Measurements from ENCODE around the gene SLC37A1.

SLC37A1 gene

DNA sequence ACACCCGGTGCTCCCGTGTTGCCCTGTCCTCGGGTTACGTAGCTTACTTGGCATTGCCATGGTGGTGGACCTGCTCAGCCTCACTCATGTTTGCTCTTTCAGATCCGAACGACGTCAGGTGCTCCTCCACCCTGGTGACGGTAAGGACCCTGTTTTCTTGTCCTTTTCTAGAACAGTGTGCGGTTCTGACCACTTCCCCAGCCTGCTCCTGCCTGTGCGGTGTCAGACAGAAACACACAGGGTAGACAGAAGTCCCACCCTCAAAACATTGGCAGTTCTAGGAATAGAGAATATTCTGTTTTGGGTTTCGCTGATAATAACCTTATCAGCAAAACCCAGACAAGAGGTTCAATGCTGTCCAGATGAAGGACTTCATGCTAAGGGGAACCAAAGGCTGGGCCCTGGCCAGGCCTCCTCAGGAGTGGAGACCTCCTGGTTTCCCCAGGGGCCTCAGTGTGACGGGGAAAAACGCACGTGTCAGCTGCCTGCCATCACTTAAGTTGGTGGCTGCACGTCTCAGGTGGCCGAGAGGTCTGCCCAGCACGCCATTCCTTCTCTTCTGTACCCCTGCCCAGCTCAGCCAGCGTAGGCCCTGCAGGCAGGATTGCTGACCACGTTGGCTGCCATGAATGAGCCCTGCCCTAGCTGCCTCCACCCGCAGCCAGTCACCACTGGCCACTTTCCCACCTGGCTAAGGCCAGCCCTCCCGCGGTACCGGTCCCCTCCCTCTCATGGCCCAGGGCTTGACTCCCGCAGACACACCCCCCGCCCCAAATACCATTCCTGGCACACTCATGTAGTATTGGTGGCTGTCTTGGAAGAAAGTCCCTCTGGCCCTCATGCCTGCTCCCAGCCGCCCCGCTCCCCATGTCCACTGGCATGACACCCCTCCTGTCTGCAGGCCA is 33.6 kb downstream of the SLC37A1 start:
- no peak for FAIRE-seq

DNA sequence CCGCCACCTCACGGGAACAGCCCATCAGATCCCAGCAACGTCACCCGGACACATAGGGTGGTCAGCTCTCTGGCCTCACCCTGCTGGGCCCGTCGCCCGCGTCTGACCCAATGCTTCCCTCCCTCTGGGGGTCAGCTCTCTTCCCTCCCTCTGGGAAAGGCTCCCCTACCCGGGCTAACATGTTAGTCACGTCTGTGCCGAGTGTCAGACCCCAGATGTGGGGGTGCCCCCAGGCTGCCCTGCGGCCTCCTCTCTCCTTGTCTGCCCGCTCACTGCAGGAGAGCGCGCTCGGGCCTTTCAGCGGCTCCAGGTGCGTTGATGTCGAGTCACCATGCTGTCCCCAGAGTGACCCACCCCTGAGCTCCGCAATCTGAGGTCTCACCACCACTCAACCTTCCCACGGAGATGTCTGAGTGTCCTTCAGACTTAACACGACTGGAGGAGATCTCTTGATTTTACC is 34.3 kb downstream of the SLC37A1 start:
- no peak for FAIRE-seq

DNA sequence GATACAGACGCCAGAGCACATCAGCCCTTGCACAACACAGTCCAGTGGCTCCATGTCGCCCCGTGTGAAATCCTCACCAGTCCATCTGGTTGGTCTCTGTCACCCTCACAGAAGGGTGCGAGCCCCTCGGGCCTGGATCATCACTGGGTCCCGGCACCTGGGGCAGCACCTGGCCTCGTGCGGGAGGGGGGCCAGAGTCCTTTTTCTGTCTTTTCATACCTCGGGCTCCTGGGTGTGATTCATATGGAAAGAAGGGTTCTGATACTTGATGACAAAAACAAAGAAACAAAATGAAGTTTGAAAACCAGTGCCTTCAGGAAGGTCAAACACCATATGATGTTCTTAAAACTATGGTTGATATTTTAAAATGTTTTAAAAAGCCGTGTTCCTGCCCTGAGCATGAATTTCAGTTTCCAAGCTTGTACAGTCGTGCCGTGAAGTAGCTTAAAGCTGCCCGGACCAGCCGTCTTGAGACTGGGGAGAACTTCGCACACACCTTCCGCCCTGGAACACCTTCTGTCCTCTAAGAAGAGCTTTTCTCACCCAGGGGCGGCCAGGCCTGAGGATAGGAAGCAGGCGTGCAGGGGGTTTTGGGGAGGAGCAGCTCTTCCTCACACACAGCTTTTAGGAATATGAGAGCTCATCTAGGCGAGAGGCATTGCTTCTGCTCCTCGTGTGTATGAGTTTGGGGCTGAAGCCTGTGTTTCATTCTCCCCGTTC is 35.2 kb downstream of the SLC37A1 start:
- FAIRE-seq: no peak

DNA sequence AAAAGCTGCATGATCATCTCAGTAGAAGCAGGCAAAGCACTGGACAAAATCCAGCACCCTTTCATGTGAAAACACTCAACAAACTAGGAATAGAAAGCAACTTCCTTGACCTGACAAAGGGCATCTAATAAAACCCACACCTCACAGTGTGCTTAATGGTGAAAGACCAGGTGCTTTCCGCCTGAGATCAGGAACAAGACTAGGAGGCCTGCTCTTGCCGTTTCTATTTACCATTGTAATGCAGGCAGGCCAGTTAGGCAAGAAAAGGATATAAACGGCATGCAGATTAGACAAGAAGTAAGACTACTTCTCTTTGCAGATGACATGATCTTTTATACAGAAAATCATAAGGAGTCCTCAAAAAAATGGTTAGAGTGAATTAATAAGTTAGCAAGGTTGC is 37.2 kb downstream of the SLC37A1 start:
- no peak for FAIRE-seq

DNA sequence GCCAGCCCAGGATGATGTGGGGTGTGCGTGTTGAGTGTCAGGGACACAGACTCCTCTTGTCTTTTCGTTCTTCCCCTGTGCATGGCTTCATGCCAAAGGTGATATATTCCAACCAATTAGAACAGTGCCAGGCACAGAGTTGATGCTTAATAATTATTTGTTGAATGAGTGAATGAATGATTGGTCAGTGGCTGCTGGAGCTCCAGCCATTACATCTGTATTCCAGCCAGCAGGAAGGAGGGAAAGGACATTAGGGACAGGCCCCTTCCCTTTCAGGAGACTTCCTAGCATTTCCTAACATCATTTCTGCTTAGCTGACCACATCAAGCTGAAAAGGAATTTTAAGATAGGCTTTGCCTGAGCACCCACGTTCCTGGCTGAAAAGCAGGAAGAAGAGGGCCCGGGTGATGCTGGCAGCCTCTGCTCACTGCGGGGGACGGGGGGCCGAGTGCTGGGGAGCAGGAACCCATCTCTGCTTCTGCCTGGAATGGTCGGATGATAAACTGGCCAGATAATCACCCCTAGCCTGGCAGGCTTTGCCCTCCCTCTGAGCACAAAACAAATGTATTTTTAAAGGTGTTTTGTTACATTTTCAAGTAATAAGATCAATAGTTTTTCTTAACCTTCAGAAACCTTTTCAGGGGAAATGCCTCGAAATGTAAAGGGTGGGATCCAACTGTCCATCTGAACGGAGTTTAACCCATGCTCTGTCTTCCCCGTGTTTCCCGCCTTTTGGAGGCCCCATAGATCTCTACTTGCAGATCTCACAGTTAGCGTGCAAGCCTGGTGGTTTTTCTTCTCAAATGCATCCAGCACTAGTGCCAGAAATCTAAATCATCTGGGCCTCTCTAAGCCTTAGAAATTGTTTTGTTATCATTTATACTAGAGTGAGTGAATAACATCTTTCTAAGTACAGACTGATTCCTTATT is 39.0 kb downstream of the SLC37A1 start:
- FAIRE-seq: no peak

DNA sequence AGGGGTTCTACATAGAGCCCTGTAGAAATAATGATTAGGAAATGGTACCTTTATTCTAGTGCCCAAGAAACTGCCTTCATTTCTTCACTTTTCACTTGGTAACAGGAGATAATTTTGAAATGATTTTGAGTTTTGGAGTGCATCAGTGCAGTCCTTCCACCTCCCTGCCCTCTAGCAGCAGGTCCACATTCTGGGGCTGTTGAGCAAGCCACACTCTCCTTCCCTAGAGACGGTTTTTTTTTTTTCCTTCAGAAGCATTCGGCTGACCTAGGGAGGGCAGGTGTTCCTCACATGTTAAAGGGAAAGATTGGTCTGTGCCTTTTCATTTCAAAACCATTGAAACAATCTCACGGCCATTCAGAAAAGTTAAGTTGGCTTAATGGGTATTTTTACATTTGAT is 39.8 kb downstream of the SLC37A1 start:
- no peak for FAIRE-seq

DNA sequence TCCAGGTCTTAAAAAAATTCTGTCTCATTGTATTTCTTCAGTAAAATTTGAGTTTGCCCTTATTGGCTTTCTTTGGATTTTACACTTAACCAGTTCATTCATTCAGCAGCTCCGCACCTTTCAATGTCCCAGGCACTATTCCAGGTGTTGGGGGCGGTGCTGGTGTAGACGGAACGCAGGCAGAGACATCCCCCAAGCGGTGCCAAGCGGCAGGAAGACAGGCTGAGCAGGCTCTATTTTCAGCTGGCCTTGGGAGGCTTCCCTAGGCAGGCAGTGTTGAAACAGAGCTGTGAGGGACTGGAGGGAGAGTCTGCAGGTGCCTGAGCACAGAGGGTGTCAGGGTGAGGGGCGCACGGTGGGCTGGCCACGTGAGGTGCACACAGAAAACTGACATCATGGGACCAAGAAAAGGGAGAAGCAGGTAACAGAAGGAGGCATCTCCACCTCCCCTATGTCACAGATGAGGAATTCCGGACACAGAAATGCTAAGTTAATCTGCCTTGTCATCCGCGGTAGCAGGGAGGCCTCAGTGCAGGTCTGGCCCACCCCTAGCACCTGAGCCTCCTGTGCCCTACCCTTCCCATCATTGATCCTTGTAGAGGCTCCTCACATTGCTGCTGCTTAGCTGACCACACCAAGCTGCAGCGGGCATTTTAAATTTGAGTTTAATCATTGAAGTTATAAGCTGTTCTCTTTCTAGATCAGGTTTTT is 40.8 kb downstream of the SLC37A1 start:
- no peak for FAIRE-seq

DNA sequence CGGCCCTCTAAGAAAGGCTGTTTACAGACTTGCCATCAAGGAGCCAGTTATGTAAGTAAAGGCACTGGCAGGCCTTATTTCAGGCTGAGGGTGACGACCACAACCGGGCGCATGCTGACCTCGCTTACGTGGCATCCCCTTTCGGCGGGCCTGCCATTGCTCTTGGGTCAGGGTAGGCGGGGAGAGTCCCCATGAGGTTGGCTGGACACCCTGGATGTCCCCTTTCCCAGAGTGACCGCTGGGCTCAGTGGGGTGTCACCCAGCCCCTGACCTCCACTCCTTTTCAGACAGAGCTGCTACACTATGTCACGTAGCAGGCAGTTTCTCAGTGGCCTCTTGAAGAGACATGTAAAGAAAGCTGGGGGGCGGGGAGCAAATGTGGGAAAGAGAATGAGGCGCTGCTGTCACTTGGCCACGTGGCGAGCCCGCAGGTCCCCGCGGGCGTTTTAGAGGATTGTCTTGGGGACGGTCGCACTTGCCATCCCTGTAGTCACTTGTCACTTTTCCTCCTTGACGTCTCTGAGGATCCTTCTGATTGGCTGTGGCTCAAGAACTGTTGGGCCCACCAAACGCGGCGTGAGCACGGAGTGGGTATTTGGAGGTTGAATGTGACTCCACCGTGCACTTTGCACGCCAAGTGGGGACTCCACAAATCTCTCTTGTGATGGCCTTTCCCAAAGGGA is 42.2 kb downstream of the SLC37A1 start:
- FAIRE-seq: no peak

DNA sequence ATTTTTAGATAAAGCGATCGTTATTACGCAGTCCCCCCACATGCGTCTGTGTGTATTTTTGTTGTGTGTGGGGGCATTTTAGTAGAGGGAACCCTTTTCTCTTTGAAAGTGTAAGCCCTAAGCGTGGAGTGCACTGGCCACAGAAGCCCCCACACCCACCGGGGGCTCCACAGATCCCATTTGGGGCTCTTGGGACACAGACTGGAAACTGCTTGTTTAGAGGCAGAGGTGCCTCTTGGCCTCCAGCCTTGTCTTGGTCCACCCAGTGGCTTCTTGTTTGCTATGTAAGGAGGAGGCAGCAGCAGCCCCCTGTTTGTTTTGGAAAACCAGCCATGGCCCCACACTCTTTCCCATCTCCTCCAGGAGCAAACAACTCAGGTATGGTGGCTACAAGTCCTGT is 42.8 kb downstream of the SLC37A1 start:
- no peak for FAIRE-seq

DNA sequence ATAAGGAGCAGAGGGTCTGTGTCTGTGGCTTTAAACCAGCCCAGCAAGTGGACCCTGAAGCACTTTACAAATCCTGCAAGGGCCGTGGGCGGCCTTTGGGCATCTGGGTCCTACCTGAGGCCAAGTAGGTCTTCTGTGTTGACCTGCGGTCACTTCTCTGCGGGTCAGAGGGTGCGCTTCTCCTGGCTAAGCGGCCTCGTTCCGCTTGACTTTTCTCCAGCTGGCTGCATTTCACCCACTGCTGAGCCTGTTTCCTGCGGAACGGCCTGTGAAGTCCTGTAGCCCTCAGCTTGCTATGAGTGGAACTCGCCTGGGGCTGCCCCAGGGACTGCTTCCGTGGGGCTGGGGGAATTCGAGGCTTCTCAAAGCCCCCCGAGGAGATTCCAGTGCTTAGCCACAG is 43.3 kb downstream of the SLC37A1 start:
- no peak for FAIRE-seq

DNA sequence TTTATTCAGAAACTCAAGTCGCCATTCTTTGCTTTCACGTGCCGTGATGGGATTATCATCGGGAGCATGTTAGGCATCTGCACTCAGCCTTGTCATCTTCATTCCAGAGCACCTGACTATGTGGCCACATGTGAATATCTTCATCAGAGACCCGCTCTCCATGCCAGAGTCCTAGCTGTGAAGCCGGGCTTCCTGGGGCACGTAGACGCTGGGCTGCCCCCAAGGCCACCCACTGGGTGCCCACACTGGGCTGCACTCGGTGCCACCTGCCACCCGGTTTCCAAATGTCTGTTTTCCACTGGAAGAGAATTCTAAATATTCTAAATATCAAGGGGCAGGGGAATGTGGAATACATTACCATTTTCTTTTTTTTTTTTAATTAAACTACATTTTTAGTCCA is 43.8 kb downstream of the SLC37A1 start:
- no peak for FAIRE-seq

DNA sequence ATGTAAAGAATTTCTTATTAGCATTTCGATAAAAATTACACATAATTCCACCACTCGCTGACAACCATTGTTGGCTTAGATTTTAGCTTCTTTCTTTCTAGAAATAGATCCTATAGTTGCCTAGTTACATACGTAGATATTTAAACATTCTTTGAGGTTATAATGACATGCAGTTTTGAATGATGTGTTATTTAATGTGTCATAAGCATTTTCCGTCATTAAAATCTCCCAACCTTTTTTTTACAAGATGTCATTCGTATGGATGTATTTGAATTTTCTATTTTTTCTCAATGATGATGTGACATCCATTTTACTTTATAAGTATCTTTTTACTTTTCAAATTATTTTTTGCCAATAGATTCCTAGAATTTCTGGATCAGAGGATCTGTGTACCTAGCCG is 44.7 kb downstream of the SLC37A1 start:
- FAIRE-seq: no peak

DNA sequence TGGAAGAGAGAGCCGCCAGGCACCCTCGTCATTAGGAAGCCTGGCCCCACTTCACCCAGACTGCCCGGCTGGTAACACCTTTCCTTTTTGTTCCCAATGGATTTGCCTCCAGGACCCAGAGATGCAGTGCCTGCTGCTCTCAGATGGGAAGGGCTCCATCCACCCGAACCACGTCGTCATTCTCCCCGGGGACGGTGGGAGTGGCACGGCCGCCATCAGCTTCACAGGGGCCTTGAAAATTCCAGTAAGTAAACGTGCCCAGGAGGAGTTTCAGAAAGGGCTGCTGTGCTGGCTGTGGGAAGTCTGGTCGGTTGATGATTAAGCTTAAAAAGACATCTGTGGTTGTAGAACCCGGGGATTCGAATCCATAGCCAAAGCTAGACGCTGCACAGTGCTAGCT is 45.2 kb downstream of the SLC37A1 start:
- no peak for FAIRE-seq

DNA sequence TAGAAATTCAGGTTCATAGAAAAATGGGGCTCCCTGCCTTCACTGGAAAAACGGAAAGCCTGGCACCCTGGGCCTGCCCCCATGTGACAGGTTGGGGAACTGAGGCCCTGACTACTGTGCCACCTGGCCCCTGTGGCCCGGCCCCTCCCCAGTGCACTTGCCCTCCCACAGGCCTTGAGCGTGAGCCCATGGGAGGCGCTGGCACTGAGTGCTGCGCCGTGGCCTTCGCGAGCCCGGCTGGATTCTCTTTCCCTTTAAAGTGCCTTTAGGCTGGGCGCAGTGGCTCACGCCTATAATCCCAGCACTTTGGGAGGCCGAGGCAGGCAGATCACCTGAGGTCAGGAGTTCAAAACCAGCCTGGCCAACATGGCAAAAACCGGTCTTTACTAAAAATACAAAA is 45.7 kb downstream of the SLC37A1 start:
- no peak for FAIRE-seq

DNA sequence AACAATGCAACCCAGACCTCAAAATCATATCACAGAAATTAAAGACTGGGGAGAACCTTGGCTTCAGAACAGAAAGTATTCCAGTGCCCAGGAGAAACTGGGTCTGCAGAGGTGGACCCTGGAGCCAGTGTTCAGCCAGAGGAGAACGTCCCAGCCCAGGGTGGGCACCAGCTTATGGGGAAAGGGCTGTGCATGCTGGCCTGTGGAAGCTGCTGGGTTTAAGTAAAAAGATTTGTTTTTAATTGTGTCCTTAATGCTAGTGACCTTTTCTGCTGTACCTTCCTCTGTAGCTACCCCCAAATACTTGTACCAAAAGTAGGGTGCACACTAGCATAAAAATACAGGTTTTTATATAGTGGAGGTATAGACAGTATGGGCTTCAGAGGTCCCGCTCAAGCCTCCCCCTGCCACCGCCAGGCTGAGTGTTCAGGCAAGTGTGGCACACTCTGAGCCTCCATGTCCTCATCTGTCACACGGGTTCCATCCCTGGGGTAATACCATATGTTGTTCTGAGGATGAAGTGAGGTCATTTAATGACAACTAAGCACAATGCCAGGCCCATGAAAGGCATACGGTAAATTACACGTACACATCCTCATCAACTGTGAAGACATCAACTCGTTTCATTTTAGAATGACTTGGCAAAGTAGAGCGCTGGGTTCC is 47.0 kb downstream of the SLC37A1 start:
- no peak for FAIRE-seq

DNA sequence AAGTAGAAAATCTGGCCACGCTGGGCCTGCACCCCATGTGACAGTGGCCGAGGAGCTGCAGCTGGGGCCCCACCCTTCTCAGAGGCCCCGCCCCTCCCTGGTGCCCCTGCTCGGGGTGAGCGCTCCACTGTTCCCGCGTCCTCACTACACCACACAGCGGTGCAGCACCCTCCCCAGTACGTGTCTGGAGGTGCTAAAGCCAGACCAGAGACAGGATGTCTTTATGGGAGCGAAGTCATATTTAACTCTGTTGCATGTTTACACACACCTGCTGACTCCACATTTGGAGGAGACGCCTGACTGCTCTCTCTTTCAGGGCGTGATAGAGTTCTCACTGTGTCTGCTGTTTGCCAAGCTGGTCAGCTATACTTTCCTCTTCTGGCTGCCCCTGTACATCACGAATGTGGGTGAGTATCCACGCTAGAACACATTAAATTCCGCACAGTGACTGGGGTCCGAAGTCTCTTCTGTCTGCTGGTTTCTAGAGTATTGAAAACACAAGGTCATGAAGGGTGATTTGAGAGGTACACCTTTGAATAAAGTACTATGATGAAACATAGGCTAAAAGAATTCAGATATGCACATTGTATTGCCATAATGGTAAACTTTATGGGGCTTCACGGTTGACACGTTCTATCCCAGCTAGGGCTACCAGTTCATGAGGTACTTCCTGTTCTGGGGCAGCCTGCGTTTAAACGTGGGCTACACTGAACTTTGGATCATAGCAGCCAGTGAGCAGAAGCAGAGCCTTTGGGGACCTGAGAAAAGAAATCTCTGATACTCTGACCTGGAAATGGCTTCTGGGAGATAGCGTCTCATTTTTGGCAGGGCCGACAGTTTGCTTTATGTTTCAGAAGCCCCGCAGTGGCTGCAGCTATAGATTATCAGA is 48.4 kb downstream of the SLC37A1 start:
- no peak for FAIRE-seq

DNA sequence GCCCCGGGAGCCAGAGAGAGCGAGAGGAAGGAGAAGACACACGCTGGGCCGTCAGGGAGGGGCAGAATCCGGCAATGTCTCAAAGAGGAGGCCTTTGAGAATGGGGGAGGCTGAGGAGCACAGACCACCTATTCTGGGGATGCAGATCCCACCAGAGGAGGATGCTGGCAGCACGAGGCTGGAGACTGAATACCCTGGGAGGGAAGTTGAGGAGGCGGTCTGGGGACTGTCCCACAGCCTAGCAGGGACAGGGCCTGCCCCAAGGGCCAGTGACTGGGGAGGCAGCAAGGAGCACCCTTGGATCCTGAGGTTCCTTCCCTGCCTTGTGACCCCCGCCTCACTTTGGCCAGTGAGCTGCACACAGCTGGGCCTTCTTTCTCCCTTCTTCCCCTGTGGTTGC is 49.2 kb downstream of the SLC37A1 start:
- no peak for FAIRE-seq

DNA sequence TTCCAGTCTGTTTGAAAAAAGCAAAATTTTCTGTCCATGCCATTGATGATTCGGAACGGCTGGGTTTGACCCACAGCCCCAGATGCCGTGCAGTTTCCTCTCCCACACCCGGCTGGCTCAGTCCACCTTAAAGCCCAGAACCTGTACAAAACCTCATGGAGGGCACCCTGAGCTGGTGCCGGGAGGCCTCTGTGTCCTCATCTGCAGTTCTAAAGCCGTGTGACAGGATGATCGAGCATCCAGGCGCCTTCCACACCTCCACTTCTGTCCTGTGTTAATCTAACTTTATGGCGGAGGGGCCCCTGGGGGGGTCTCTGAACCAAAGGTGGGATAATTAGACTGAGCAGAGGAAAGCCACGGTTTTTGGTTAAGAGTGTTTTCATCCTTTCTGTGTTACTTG is 49.6 kb downstream of the SLC37A1 start:
- no peak for FAIRE-seq

DNA sequence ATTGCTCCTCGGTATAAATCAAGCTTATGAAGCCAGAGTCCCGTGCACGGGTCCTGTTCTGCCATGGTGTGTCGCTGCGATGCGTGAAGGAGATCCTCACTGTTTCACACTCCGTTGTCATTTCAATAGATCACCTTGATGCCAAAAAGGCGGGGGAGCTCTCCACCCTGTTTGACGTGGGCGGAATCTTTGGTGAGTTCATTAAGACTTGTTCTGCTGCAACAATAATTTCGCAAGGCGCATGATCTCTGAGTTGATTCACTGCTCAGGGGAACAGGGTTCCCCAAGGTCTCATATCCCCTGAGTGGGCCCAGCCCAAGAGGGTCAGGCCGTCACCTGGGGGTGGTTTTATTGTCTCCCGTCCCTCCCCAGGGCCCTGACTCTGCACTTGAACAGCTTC is 50.0 kb downstream of the SLC37A1 start:
- no peak for FAIRE-seq

DNA sequence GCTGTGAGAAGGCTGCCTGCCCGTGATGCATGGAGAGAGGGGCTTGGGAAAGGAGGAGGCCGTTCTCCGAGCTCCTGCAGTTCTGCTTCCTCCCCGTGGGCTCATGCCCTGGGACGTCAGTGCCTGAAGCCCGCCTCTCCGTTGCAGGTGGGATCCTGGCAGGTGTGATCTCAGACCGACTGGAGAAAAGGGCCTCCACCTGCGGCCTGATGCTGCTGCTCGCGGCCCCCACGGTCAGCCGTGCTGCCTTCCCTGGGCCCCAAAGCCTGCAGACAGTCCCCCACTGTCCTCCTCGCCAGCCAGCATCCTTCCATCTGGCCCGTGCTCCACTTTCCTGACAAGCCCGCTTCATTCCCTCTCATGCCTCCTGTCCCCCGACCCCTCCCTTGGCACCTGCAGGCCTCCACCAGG is 50.9 kb downstream of the SLC37A1 start:
- FAIRE-seq: no peak
